H54 (cell line): ENCODE results near the gene FGD6.
A peak's percentile ranks its signal among the peaks of the same experiment; 100 is the strongest.
"Not testable (repeated sequence)": the region's sequence is repeated elsewhere in the genome, so short reads cannot be mapped to it uniquely, and the experiment has no call there.

Experiments used
- DNase-seq: peaks from one replicate; pipeline ENCODE4 v3.0.0; 2011; ENCODE audit warnings: low spot score, mixed read lengths; ENCODE audit not compliant: insufficient read length
- FAIRE-seq: peaks from 3 replicates; lab custom pipeline; 2011; peaks lifted over from hg19 to GRCh38; lab: Jason Lieb, UNC
- POLR2A ChIP-seq: IDR thresholded peaks from 2 replicates; pipeline ENCODE4 v1.6.1; 2011; ENCODE audit warnings: low read depth, mild to moderate bottlenecking, low read length

The FGD6 gene

DNA sequence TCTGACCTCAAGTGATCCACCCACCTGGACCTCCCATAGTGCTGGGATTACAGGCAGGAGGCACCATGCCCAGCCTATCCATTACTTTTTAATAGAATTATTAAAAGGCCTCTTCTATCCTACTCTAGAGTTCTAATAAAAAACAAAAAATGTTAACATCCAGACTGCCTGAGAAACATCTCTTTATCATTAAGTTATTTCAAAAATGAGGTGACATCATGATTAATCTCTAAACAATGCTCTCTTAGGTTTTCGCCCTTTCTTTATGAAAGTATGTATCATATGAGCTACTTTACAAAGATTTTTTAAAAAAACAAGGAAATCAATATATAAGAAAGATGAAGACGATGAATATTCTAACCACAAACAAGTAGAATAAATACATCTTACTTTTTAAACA is 52.6 kb downstream of the FGD6 start:
- DNase-seq (no peak), FAIRE-seq (no peak)
- no peak for TF ChIP-seq POLR2A

DNA sequence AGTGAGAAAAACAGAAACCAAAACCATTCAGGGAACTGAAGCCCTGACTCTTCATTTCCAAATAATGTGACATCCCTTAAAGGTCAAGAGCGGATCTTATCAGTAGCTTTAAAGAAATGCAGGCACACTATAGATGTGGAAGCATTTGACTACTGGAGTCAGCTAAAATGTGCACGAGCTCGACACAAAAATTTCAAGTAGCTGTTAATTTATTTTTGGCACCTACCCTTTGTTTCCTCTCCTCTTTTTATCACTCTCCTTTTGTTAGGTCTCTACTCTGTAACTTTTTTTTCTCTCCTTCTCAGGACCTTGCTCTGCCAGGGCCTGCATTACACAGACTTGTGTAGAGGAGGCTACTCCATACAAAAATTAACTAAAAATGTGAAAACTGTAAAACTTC is 58.3 kb downstream of the FGD6 start:
- TF ChIP-seq POLR2A: no peak
- DNase-seq (no peak), FAIRE-seq (no peak)

DNA sequence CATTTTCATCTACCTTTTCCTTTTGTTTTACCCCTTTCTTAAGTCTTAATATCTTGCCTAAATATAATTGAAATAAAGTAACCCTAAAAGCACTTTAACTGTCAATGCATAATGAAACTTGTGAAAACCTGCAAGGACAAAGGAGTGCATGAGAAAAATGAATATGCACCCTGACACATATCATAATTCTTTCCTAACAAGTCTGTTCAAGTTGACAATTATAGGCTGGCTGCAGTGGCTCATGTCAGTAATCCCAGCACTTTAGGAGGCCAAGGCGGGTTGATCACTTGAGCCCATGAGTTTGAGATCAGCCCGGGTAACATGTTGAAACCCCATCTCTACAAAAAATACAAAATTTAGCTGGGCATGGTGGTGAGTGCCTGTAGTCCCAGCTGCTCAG is 65.4 kb downstream of the FGD6 start:
- DNase-seq: no peak
- TF ChIP-seq POLR2A: no peak
- FAIRE-seq: no peak

DNA sequence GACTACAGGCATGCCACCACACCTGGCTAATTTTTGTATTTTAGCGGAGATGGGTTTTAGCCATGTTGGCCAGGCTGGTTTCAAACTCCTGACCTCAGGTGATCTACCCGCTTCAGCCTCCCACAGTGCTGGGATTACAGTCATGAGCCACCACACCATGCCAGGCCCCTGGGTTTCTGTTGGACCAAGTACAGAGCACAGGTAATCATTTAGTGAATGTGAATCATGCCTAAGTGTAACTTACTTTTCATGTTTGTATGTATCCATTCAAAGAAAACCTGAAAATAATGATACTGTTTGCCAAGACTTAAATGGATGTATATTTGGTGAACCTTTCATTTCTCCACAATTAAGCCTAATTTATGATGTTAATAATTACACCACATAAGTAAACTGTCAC is 65.9 kb downstream of the FGD6 start:
- FAIRE-seq (no peak), DNase-seq (no peak)
- no peak for TF ChIP-seq POLR2A

DNA sequence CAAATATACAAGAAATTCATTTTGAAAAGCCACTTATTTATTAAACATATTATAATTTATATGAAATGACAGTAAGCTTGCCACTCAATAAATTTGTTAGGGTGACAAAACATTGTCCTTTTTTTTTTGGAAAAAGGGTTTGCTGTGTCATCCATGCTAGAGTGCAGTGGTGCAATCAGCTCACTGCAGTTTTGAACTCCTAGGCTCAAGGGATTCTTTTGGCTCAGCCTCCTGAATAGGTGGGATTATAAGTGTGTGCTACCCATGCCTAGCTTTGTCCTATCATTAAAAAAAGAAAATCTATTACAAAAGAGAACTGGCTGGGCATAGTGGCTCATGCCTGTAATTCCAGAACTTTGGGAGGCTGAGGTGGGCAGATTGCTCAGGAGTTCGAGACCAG is 66.8 kb downstream of the FGD6 start:
- DNase-seq (no peak), FAIRE-seq (no peak)
- no peak for TF ChIP-seq POLR2A

DNA sequence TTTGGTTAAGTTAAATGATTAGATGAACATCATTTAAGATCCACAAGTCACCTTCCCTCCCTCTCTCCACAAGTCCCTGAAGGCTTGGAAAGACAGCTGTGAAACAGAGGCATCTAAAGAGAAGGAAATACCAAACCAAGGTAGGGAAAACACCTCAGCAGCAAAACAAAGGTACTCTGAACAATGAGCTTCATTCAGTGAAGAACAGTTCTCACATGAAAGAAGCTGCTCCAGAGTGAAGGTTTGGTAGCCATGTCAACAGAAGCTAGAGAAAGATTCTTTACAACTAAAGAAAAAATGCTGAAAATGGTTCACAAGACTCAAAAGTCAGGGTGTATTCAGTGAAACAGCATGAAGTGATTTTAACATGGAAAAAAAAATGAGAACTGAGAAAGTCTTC is 69.4 kb downstream of the FGD6 start:
- no peak for TF ChIP-seq POLR2A
- DNase-seq: no peak
- FAIRE-seq: no peak

DNA sequence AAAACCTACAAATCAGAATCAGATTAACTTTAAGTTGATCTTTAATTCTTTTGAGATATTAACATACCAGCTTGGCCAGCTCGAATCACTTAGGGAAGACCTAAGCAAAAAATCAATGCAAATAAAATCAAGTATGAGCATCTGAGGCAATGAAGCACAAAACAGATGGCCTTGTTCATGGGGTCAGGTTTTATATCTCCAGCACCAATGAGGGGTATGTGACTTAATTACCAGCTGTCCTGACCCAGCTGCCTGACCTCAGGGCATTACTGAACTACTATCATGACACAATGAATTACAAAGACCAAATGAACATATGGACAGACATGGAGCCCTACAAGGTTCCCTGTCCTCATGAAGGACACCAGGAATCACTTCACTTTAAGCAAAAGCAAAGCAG is 70.5 kb downstream of the FGD6 start:
- TF ChIP-seq POLR2A: no peak
- no peak for DNase-seq
- FAIRE-seq: no peak

DNA sequence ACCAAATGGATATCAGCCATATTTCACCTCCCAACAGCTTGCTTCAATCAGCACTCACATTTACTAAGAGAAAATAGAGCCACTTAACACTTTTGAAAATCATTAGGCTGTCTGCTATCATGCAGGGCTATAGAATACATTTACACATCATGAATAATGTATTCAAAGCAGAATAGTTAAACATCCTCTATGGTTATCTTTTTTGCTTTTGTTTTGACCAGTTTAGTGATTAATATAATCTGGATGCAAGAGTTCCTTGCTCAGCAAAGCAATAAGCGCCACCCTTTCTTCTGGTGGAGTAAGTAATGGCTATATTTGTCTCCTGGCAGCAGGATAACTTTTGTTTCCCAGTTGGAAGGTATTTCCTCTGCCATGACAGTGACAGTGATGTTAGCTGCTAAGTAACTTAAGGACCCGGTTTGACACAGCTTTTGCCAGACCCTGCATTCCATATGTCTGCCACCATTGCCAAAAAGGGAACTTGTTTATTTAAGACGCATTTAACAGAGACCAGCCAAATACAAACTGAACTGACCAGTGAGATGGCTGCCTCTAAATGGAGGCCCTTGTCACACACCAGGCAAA is 73.6 kb downstream of the FGD6 start:
- FAIRE-seq: no peak
- DNase-seq: no peak
- TF ChIP-seq POLR2A: no peak

DNA sequence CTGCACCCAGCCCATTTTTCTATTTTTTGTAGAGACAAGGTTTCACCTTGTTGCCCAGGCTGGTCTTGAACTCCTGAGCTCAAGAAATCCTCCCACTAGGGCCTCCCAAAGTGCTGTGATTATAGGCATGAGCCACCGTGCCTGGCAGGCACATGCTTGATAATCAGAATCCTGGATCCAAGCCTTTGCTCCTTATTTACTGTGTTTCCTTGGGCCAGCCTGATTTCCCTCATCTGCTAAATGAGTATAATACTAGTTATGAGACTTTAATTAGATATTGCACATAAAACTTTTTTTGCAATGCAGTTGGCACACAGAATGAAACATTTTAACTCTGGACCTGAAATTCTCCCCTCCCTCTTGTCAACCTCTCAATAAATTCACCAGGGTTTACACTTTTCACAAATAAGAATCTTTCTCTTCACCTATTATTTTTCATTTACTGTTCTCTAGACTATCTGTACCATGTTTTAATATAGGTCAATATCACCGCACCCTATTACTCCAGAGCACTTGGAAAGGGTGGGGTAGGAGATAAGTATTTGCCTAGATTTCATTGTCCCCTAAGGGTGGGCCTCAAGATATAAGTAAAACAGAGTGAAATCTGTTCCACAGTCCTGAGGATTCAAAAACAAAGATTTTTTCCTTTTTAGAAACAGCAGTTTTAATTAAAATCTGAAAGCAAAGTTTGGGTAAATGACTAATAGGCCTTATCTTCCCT is 74.7 kb downstream of the FGD6 start:
- TF ChIP-seq POLR2A: no peak
- DNase-seq: no peak
- FAIRE-seq: no peak

DNA sequence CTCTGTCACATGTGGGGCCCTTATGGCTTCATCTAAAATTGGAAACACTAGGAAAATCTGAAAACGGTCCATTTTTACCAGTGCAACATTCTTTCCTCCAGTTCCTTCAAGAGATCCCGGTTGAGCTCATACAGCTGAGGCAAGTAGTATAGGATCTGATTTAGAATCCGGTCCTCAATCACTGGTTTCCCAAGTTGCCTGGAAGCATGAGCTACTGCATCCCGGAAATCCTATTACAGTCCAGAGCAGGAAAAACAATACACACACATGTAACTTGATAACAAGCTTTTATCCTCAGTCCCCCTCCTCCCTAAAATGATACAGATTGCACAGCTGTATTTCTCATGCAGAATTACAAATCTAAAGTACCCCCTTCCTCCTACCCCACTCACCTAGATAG is 76.0 kb downstream of the FGD6 start:
- no peak for DNase-seq
- no peak for TF ChIP-seq POLR2A
- no peak for FAIRE-seq

DNA sequence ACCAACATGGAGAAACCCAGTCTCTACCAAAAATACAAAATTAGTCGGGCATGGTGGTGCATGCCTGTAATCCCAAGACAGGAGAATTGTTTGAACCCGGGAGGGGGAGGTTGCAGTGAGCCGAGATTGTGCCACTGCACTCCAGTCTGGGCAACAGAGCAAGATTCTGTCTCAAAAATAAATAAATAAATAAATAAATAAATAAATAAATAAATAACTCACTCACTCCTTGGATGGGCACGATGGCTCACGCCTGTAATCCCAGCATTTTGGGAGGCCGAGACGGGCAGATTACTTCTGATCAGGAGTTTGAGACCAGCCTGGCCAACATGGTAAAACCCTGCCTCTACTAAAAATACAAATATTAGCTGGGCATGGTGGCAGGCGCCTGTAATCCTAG is 79.2 kb downstream of the FGD6 start:
- not testable (repeated sequence) for DNase-seq, FAIRE-seq

DNA sequence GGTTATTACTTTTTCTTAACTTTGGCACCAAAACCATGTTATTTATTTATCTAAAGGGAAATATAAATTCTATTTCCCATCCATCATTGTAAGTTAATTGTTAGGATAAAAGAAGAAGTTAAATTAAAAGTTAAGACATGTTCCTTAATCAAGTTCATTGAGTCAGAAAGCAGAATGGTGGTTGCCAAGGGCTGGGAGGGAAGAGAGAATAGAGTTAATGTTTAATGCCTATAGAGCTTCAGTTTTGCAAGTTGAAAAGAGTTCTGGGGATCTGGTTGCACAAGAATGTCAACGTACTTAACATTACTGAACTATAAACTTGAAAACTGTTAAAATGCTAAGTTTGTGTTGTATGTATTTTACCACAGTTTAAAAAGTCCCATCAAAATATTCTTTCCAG is 80.7 kb downstream of the FGD6 start:
- TF ChIP-seq POLR2A: no peak
- no peak for FAIRE-seq
- DNase-seq: no peak

DNA sequence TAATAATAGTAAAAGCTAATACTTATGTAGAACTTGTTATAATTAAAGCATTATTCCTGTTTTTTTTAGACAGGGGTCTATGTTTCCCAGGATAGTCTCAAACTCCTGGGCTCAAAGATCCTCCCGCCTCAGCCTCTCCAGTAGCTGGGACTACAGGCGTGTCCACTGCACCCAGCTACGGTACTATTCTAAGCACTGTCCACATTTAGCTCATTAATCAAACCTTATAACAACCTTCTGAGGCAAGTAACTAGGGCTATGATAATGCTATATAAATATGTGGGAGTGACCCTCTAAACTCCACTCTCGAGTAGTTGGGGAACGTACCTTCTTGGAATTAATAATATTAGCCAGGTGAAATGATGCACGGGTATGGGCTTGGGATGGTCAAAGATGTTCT is 83.2 kb downstream of the FGD6 start:
- no peak for TF ChIP-seq POLR2A
- DNase-seq (no peak), FAIRE-seq (no peak)

DNA sequence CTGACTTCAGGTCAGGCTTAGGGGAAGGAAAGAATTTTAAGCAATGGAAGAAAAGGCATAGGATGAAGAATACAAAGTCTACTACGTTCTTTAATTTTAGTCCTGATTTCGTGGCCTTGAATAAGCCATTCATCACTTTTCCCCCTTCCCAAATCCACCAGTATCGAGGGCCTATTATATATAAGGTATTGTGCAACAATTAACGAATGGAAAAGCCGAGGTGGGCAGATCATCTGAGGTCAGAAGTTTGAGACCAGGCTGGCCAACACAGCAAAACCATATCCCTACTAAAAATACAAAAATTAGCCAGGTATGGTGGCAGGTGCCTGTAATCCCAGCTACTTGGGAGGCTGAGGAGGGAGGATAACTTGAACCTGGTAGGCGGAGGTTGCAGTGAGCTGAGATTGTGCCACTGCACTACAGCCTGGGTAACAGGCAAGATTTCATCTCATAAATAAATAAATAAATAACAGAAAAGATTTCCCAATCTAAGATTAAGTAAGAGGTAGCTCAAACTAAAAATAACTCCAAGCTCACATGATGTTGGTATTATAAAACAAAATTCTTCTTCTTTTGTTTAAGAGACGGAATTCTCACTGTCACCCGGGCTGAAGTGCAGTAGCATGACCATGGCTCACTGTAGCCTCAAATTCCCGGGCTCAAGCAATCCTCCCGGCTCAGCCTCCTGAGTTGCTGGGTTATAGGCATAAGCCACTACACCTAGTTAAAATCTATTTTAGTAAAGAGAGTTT is 85.5 kb downstream of the FGD6 start:
- no peak for TF ChIP-seq POLR2A
- DNase-seq (no peak), FAIRE-seq (no peak)

DNA sequence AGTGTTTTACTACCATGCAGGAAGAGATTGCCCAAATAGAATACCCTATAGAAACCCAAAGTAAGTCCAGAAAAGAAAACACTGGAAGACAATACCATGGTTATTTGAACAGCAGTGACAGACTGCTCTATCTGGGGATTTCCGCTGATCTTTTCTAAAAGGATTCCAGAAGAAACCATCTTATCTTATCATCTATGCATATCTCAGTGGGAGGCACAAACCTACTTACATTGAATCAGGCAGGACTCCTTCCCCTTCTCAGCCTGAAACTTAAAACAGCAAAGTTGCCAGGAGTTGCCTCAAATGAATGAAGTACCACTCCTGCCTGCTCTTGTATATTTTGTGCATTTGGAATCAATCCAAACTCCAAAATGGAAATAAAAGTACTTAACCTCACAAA is 87.2 kb downstream of the FGD6 start:
- DNase-seq (no peak), FAIRE-seq (peak; percentile 41)
- no peak for TF ChIP-seq POLR2A

DNA sequence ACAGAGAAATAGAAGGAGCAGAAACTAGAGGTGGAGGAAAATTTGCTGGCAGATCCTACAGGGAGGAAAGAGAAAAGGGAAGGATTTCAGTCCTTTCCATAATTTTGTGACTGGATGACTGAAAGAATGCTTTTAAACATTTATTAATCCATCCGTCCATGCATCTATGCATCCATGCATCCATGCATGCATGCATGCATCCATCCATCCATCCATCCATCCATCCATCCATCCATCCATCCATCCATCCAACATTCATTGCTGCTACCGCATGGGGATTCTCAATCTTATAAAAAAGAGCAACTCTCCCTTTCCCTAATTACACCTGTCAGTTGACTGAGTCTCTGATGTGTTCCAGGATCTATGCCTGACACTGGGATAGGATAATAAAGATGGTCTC is 88.2 kb downstream of the FGD6 start:
- no peak for FAIRE-seq
- no peak for DNase-seq
- no peak for TF ChIP-seq POLR2A
